Measurements from ENCODE around the gene TOX2.

TOX2 gene

DNA sequence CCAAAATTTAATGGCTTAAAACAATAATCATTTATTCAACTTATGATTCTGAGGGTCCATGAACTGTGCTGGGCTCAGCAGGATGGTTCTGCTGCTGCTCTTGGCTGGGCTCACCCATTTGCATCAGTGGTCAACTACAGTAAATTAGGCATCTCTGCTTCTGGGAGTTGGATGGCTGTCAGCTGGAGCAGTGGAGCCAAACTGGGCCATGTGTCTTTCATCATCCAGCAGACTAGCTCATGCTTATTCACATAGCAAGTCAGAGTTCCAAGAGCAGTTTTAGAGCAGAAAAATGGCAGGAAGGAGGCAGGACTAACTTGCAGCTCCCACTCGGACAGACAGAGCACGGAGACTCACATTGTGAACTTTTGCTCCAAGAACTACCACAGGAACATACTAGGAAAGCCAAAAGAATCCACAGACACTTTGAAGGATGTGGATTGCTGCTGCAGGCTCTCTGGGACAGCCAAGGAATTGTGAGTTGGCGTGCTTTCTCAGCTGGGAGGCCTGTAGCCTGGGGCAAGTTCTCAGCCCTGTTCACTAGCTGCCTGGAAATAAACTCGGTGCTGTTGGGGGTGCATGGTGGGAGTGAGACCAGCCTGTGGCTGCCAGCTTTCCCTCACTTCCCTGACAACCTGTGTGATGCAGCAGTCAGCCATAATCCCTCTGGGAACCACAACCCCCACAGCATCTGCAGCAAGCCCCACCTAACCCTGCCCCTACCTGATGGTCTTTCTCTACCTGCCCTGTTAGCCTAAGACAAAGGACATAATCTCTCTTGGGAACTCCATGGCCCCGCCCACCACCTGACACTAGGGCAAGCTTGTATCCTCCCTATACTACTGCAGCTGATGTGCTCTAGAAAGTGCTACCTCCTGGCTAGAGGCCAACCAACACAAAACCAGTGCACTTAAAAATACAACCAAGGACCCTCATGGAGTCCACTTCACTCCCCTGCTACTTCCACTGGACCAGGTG is 143.3 kb downstream of the TOX2 start:
- no peak for TF ChIP-seq CTCF (IDR thresholded peaks at IDR 0.05)

DNA sequence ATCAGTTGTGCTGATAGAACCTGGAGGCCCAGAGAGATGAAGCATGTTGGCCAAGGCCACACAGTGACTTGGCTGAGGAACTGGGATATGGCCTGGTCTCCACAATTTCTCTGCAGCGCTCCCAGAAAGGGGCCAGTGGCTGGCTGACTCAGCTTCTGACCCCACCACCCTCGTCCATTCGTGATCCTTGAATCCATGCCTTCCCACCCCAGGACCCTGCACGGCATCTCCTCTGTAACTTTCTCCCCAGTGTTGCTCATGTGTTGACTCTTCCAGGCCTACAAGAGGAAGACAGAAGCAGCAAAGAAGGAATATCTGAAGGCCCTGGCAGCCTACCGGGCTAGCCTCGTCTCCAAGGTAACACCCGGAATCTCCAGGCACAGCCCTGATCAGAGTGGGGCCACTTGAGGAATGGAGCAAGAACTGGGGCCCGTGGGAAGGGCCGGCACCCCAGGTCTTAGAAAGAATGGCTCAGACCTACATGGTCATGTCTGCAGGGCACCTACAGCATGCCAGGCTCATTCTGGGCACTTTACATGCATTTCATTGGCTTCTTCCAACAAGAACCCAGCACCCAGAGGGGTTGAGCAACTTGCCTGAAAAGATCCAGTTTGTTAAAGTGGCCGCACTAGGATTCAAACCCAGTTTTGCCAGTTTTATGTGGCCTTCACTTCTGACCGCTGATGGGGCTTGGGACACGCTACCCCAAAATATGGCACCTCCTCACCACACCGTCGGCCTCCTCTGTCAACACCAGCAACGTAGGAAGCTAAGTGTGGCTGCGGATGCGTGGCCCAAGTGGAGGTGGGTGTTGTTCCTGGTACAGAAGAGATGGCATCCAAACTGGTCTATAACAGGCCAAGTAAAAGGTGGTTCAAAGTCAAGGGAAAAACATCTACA is 150.1 kb downstream of the TOX2 start:
- no peak for TF ChIP-seq CTCF (IDR thresholded peaks at IDR 0.05)

- no peak for TF ChIP-seq CTCF (IDR thresholded peaks at IDR 0.05)
These were observed 151.0 kb downstream of the TOX2 start for GRCh38 chr20:44065401-44066340.

- no peak for TF ChIP-seq CTCF (IDR thresholded peaks at IDR 0.05)
These were observed 152.3 kb downstream of the TOX2 start for GRCh38 chr20:44066645-44067606.

GRCh38 chr20:44067650-44068081 is 153.0 kb downstream of the TOX2 start:
- TF ChIP-seq CTCF (IDR thresholded peaks at IDR 0.05): no peak

DNA sequence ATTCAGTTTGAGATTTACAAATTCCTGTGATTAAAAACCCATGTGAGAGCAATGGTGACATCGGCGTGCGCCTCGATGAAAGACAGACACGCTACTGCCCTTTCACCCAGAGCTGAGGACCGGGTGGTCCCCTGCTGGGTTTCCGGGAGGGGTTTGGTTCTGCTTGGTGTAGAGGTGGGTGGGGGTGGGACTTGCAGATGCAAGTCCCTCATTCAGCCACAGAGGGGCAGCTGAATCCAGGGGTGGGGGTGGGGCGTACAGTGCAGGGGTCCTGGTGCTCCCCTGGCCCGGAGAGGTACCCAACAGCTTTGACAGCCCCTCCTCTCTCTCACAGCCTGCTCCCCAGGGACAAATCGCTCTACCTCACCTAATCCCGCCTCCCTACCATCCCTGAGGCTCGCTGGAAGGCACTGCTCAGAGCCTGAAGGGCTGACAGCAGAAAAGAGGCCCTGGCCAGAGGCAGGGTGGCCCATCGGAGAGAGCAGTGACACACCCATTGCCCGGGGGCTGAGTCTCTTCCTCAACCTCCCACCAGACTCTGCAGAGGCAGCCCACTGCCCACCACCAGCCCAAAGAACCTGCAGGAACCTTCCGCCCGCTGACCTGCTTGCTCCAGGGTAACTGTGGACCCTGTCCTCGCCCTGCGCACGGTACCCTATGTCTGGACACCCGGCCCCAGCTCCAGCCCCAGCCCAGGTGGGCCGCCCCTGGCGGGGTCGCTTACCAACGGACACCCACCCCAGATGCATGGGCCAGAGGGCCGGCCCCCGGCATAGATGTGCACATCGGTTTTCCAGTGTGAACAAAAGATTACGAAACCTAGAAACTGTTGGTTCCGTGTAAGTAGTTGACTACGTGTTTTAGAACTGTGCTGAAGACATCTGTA is 153.9 kb downstream of the TOX2 start:
- no peak for TF ChIP-seq CTCF (IDR thresholded peaks at IDR 0.05)

All from LNCAP (cell line).